NB4 (cell line): ENCODE measurements around the gene CDC27.

Experiments
- CTCF ChIP-seq: IDR thresholded peaks from one replicate; pipeline ENCODE4 v1.5.1; 2012; ENCODE audit warnings: low read depth, low read length
- POLR2A ChIP-seq: IDR thresholded peaks from 2 replicates; pipeline ENCODE4 v1.6.1; 2011; ENCODE audit warnings: mild to moderate bottlenecking; ENCODE audit not compliant: insufficient read length; ENCODE audit errors: extremely low read depth

- TF ChIP-seq CTCF (no peak), POLR2A (no peak)
Measured at GRCh38 chr17:47222047-47222446, 33.0 kb upstream of the CDC27 start.
